Colonic mucosa (tissue), 4 donors: ENCODE data around the gene HERC3. TPM values are rescaled to one million over a fixed set of nuclear protein-coding genes. Genes with fewer than 3 reads are reported as not detected.

Source experiments
- DNase-seq: peaks from one replicate; pipeline ENCODE4 v3.0.0-alpha.2; 2020
- H3K27ac ChIP-seq: fragments of 200-600 bp; one replicate; pipeline ENCODE4 v1.8.0; 2021
- H3K27me3 ChIP-seq: fragments of 200-600 bp; one replicate; pipeline ENCODE4 v1.8.0; 2021
- H3K36me3 ChIP-seq: fragments of 200-600 bp; one replicate; pipeline ENCODE4 v1.8.0; 2021
- H3K4me1 ChIP-seq: fragments of 200-600 bp; one replicate; pipeline ENCODE4 v1.8.0; 2021; ENCODE audit warnings: mild to moderate bottlenecking
- H3K4me3 ChIP-seq: fragments of 200-600 bp; one replicate; pipeline ENCODE4 v1.8.0; 2021
- H3K9ac ChIP-seq, 2 donors: one replicate each; pipeline ENCODE4 v1.7.0; 2013; ENCODE audit warnings: control low read depth in 2 of 2, low read depth in 2 of 2, low read length in 2 of 2
- H3K9me3 ChIP-seq: fragments of 200-600 bp; one replicate; pipeline ENCODE4 v1.8.0; 2021
- intact Hi-C: fragments of 100-400 bp; cut with DNase I; formaldehyde crosslinking; loops from one replicate; pipeline ENCODE4 v1.14.1; 2022
- total RNA-seq, 2 donors: library from RNA; stranded (reverse); fragmentation: NEBNext Ultra II Directional in 1 of 2; extraction: Animal tissue kit (Norgen Biotek cat#: 25700) in 1 of 2; gene quantifications; one replicate each; pipeline ENCODE4 v1.2.1, GENCODE V29; 2021
- TF ChIP-seq, protein P1 (sequence below): fragments of 200-600 bp; IDR thresholded peaks from one replicate; pipeline ENCODE4 v1.8.0; 2022; ENCODE audit warnings: antibody characterized with exemption, mild to moderate bottlenecking
- donor health status: healthy.
- donor health status: DM: no; HTN: no; CAD: no.
- donor health status: DM: no; HTN: no; CAD: no.

HERC3 gene
- total RNA-seq, 2 donors from 2014 or later, result 23.0 to 51.4 TPM

DNA sequence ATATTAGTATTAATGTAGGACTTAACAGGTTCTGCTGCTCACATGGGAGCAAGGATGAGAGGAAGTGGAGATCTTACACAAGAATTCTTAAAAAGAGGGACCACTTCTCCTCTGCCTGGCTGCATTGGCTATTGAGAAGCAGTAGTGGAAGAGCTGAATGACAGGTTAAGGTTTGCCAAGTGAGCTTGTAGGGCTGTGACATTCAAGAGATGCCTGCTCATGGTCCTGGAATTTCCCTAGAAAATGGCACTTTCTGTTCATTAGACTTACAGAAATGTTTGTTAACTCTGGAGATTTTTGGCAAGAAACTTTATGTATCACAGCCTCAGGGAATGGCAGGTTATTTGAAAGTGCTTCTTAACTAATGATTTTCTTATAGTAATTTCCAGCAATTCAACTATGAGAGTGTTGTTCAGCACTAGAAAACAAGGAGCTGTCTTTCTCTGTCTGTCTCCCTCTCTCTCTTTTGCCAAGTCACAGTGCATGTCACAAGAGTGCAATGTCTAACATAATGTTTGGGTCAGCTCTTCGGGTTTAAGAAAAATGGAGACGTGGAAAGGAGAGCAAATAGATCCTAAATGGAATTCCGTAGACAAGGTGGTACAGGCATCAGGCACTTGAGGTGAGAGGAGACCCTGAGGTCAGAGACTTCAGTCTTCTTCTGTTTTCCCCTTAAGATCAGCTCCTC, 113.7 kb downstream of the HERC3 start:
- no peaks in the 10 kb centered on the region for H3K4me1 ChIP-seq
- no peak overlapping the region for H3K4me3 ChIP-seq
- peaks cover 6% of the 10 kb centered on the region for H3K36me3 ChIP-seq
- no peaks in the 10 kb centered on the region for H3K27me3 ChIP-seq
- H3K9me3 ChIP-seq, result no peaks in the 10 kb centered on the region
- intact Hi-C loops, result loop anchor here (10.0 kb wide), 1 partner anchor 319 kb away; no protein-coding TSS in a partner anchor
- DNase-seq, result no peak
- no peak overlapping the region for H3K27ac ChIP-seq
- no peak overlapping the region for H3K9ac ChIP-seq
- TF ChIP-seq, protein P1, sequence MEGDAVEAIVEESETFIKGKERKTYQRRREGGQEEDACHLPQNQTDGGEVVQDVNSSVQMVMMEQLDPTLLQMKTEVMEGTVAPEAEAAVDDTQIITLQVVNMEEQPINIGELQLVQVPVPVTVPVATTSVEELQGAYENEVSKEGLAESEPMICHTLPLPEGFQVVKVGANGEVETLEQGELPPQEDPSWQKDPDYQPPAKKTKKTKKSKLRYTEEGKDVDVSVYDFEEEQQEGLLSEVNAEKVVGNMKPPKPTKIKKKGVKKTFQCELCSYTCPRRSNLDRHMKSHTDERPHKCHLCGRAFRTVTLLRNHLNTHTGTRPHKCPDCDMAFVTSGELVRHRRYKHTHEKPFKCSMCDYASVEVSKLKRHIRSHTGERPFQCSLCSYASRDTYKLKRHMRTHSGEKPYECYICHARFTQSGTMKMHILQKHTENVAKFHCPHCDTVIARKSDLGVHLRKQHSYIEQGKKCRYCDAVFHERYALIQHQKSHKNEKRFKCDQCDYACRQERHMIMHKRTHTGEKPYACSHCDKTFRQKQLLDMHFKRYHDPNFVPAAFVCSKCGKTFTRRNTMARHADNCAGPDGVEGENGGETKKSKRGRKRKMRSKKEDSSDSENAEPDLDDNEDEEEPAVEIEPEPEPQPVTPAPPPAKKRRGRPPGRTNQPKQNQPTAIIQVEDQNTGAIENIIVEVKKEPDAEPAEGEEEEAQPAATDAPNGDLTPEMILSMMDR, result no peak

DNA sequence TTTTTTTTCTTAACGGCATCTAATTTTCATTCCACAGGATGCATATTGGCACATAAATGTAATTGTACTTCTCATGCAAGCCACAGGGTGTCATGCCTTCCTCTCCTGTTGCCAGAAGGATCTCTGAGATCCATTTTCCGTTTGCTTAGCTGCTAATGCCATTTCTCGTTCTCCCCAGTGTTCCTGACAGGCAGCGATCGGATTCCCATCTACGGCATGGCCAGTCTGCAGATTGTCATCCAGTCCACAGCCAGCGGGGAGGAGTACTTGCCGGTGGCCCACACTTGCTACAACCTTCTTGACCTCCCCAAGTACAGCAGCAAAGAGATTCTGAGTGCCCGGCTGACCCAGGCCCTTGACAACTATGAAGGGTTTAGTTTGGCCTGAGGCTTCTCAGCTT, 114.3 kb downstream of the HERC3 start:
- Histone ChIP-seq H3K9me3 (no peaks in the 10 kb centered on the region), H3K9ac (no peak overlapping the region), H3K4me3 (no peak overlapping the region), H3K4me1 (no peaks in the 10 kb centered on the region), H3K27me3 (no peaks in the 10 kb centered on the region), H3K36me3 (peaks cover 6% of the 10 kb centered on the region), H3K27ac (no peak overlapping the region)
- intact Hi-C loops, result loop anchor here (10.0 kb wide), 1 partner anchor 318 kb away; no protein-coding TSS in a partner anchor
- TF ChIP-seq, protein P1, result no peak
- DNase-seq, result no peak

DNA sequence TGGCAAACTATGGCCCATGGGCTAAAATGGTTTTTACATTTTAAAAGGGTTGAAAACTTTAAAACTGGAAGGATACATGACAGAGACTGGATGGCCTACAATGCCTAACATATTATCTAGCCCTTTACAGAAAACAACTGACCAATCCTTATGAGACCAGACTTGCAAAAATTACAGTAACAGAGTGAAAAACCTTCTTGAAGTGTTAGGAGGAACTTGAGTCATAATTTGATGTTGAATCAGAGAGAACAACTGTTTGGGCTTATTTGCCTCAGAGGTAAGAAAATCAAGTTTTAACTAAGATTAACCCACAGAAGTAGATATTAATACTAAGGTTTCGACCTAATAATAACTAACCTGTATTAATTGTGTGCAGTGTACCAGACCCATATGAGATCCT, 117.7 kb downstream of the HERC3 start:
- TF ChIP-seq, protein P1, result no peak
- Histone ChIP-seq H3K9me3 (no peaks in the 10 kb centered on the region), H3K9ac (no peak overlapping the region), H3K4me3 (no peak overlapping the region), H3K27ac (no peak overlapping the region), H3K4me1 (no peaks in the 10 kb centered on the region), H3K27me3 (no peaks in the 10 kb centered on the region), H3K36me3 (peaks cover 6% of the 10 kb centered on the region)
- no peak for DNase-seq
- intact Hi-C loops, result loop anchor here (10.0 kb wide), 1 partner anchor 315 kb away; no protein-coding TSS in a partner anchor

DNA sequence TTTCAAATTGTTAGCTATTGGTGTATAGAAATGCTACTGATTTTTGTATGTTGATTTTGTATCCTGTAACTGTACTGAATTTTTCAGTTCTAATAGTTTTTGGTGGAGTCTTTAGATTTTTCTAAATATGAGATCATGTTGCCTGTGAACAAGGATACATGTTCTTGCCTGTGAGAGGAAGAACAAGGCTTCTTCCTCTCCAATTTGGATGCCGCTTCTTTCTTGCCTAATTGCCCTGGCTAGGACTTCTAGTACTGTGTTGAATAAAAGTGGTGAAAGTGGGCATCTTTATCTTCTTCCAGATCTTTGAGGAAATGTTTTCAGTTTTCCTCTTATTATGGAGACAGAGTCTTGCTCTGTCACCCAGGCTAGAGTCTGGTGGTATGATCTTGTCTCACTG, 121.5 kb downstream of the HERC3 start:
- Histone ChIP-seq H3K9ac (no peak overlapping the region), H3K27ac (no peak overlapping the region), H3K9me3 (no peaks in the 10 kb centered on the region), H3K4me1 (no peaks in the 10 kb centered on the region), H3K4me3 (no peak overlapping the region), H3K27me3 (no peaks in the 10 kb centered on the region), H3K36me3 (no peaks in the 10 kb centered on the region)
- no peak for DNase-seq
- TF ChIP-seq, protein P1, result no peak
- intact Hi-C loops, result no loop called here

DNA sequence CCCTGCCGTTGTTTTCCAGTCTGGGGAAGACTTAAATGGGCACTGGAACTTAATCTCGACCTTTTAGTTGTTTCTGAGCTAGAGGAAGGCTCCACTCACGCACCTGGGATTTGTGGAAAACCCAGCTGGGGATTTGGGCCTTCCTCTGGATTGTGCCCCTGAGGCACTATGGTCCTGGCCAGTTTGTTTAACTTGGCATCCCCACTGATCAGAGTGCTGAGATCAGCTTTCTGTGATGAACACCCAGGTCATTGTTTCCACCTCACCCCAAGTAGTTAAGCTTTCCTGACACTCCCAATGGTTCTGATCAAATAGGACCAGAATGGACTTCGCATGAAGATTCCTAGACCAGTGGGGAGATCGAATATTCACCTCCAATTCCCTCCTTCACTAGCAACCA, 125.8 kb downstream of the HERC3 start:
- Histone ChIP-seq H3K27ac (no peak overlapping the region), H3K4me3 (no peak overlapping the region), H3K9me3 (no peaks in the 10 kb centered on the region), H3K36me3 (no peaks in the 10 kb centered on the region), H3K4me1 (no peaks in the 10 kb centered on the region), H3K27me3 (no peaks in the 10 kb centered on the region), H3K9ac (no peak overlapping the region)
- TF ChIP-seq, protein P1, result no peak
- DNase-seq, result no peak
- intact Hi-C loops, result no loop called here
